Trophoblast cell (in vitro differentiated cells and primary cell): Measurements from ENCODE around the gene TPSAB1.
A peak's percentile ranks its signal among the peaks of the same experiment; 100 is the strongest.

Experiments used
- DNase-seq, 2 donors: peaks; one replicate each; pipeline ENCODE4 v3.0.0-alpha.2; 2016
- H2AFZ ChIP-seq: 2 replicates; pipeline ENCODE4 v1.6.1; 2013; ENCODE audit warnings: low read length, moderate library complexity, mild to moderate bottlenecking; ENCODE audit not compliant: insufficient read depth, poor library complexity
- H2AK5ac ChIP-seq: 2 replicates; pipeline ENCODE4 v1.6.1; 2013; ENCODE audit warnings: mild to moderate bottlenecking, low read length
- H2BK120ac ChIP-seq: 2 replicates; pipeline ENCODE4 v1.6.1; 2013; ENCODE audit warnings: low read length, mild to moderate bottlenecking, moderate library complexity; ENCODE audit not compliant: insufficient read depth, poor library complexity
- H2BK12ac ChIP-seq: 2 replicates; pipeline ENCODE4 v1.6.1; 2013; ENCODE audit warnings: mild to moderate bottlenecking, low read length, moderate library complexity
- H2BK5ac ChIP-seq: 2 replicates; pipeline ENCODE4 v1.6.1; 2013; ENCODE audit warnings: low read length, low read depth, moderate library complexity, mild to moderate bottlenecking; ENCODE audit not compliant: poor library complexity
- H3K14ac ChIP-seq: 2 replicates; pipeline ENCODE4 v1.6.1; 2013; ENCODE audit warnings: mild to moderate bottlenecking, low read length
- H3K18ac ChIP-seq: 2 replicates; pipeline ENCODE4 v1.6.1; 2013; ENCODE audit warnings: mild to moderate bottlenecking, low read length
- H3K23ac ChIP-seq: 2 replicates; pipeline ENCODE4 v1.6.1; 2013; ENCODE audit warnings: low read length
- H3K27ac ChIP-seq: 2 replicates; pipeline ENCODE4 v1.5.1; 2013; ENCODE audit warnings: low read depth, mild to moderate bottlenecking, inconsistent platforms, low read length, moderate library complexity
- H3K27me3 ChIP-seq: 2 replicates; pipeline ENCODE4 v1.6.1; 2013; ENCODE audit warnings: inconsistent platforms, mild to moderate bottlenecking, low read length, moderate library complexity; ENCODE audit not compliant: insufficient read depth
- H3K36me3 ChIP-seq, 2 experiments: 1 replicate in 1 of 2; 2 replicates in 1 of 2; pipeline ENCODE4 v1.6.1; 2013; ENCODE audit warnings: low read length in 2 of 2, mild to moderate bottlenecking in 2 of 2, moderate library complexity in 1 of 2; ENCODE audit not compliant: insufficient read depth in 2 of 2, control insufficient read depth in 1 of 2
- H3K4ac ChIP-seq: 2 replicates; pipeline ENCODE4 v1.6.1; 2013; ENCODE audit warnings: low read depth, mild to moderate bottlenecking, low read length, moderate library complexity
- H3K4me1 ChIP-seq, 2 experiments: 1 replicate in 1 of 2; 2 replicates in 1 of 2; pipeline ENCODE4 v1.6.1; 2013; ENCODE audit warnings: low read length in 2 of 2, mild to moderate bottlenecking in 2 of 2, moderate library complexity in 1 of 2; ENCODE audit not compliant: insufficient read depth in 2 of 2, control insufficient read depth in 1 of 2
- H3K4me2 ChIP-seq: 2 replicates; pipeline ENCODE4 v1.6.1; 2013; ENCODE audit warnings: inconsistent platforms, mild to moderate bottlenecking, low read length, moderate library complexity
- H3K4me3 ChIP-seq: 2 replicates; pipeline ENCODE4 v1.5.1; 2013; ENCODE audit warnings: mild to moderate bottlenecking, low read depth, low read length, inconsistent platforms
- H3K79me1 ChIP-seq: one replicate; pipeline ENCODE4 v1.6.1; 2013; ENCODE audit warnings: low read length
- H3K79me2 ChIP-seq: 2 replicates; pipeline ENCODE4 v1.6.1; 2013; ENCODE audit warnings: low read length, mild to moderate bottlenecking; ENCODE audit not compliant: control insufficient read depth, insufficient read depth, poor library complexity
- H3K9ac ChIP-seq: 2 replicates; pipeline ENCODE4 v1.6.1; 2013; ENCODE audit warnings: mild to moderate bottlenecking, low read length
- H3K9me3 ChIP-seq: 2 replicates; pipeline ENCODE4 v1.6.1; 2013; ENCODE audit warnings: low read depth, mild to moderate bottlenecking, control low read depth, inconsistent platforms, low read length; ENCODE audit not compliant: insufficient read depth
- H4K12ac ChIP-seq: 2 replicates; pipeline ENCODE4 v1.6.1; 2013; ENCODE audit warnings: low read depth, mild to moderate bottlenecking, low read length, moderate library complexity
- H4K8ac ChIP-seq: 2 replicates; pipeline ENCODE4 v1.6.1; 2013; ENCODE audit warnings: low read depth, mild to moderate bottlenecking, low read length, moderate library complexity
- H4K91ac ChIP-seq: one replicate; pipeline ENCODE4 v1.6.1; 2013; ENCODE audit warnings: low read depth, mild to moderate bottlenecking, low read length, moderate library complexity
- WGBS: extraction: QIAGEN DNeasy Blood & Tissue Kit; methylation state at CpG from one replicate; pipeline ENCODE4 v1.1.7; 2013; ENCODE audit warnings: missing lambda C conversion rate; ENCODE audit not compliant: insufficient read length, insufficient coverage; ENCODE audit errors: extremely low coverage; 5-methylcytosine and 5-hydroxymethylcytosine counted together

Gene TPSAB1

GRCh38 chr16:1258225-1258600 is 17.7 kb downstream of the TPSAB1 start:
- no CpG with 5 or more reads among the region's 12 CpGs for WGBS
- no peaks in the 10 kb centered on the region for H3K4me1 ChIP-seq
- H3K18ac ChIP-seq, result no peak overlapping the region
- H4K12ac ChIP-seq, result no peak overlapping the region
- no peak overlapping the region for H3K4me3 ChIP-seq
- H2BK5ac ChIP-seq, result no peak overlapping the region
- peaks cover 4% of the 10 kb centered on the region for H3K27me3 ChIP-seq
- H3K79me1 ChIP-seq, result no peaks in the 10 kb centered on the region
- no peak overlapping the region for H3K27ac ChIP-seq
- no peak overlapping the region for H3K14ac ChIP-seq
- H2AFZ ChIP-seq, result no peak overlapping the region
- H3K79me2 ChIP-seq, result no peaks in the 10 kb centered on the region
- DNase-seq, result peak in 1 of 2 donors; percentile 31
- H2AK5ac ChIP-seq, result no peak overlapping the region
- H4K91ac ChIP-seq, result no peak overlapping the region
- H3K36me3 ChIP-seq, result no peaks in the 10 kb centered on the region
- no peak overlapping the region for H4K8ac ChIP-seq
- peaks cover 2% of the 10 kb centered on the region for H3K9me3 ChIP-seq
- H3K4ac ChIP-seq, result no peak overlapping the region
- H3K9ac ChIP-seq, result no peak overlapping the region
- no peak overlapping the region for H2BK12ac ChIP-seq
- no peak overlapping the region for H2BK120ac ChIP-seq
- H3K23ac ChIP-seq, result no peak overlapping the region
- no peak overlapping the region for H3K4me2 ChIP-seq

- H2AFZ ChIP-seq, result no peak overlapping the region
- H3K36me3 ChIP-seq, result no peaks in the 10 kb centered on the region
- no peaks in the 10 kb centered on the region for H3K79me2 ChIP-seq
Observed at GRCh38 chr16:1258906-1259759, 18.6 kb downstream of the TPSAB1 start.

GRCh38 chr16:1259760-1260068 is 19.2 kb downstream of the TPSAB1 start:
- Histone ChIP-seq H3K18ac (no peak overlapping the region), H3K4me3 (no peak overlapping the region), H2BK5ac (no peak overlapping the region), H2BK12ac (no peak overlapping the region), H4K91ac (no peak overlapping the region), H3K27me3 (peaks cover 4% of the 10 kb centered on the region), H3K9me3 (peaks cover 9% of the 10 kb centered on the region), H4K12ac (no peak overlapping the region), H3K36me3 (no peaks in the 10 kb centered on the region), H3K4ac (no peak overlapping the region), H3K4me2 (no peak overlapping the region), H2AK5ac (no peak overlapping the region), H3K79me2 (no peaks in the 10 kb centered on the region), H2AFZ (no peak overlapping the region), H3K79me1 (no peaks in the 10 kb centered on the region), H4K8ac (no peak overlapping the region), H3K27ac (no peak overlapping the region), H3K23ac (no peak overlapping the region), H2BK120ac (no peak overlapping the region), H3K14ac (no peak overlapping the region), H3K9ac (no peak overlapping the region), H3K4me1 (no peaks in the 10 kb centered on the region)
- WGBS, result no CpG with 5 or more reads among the region's 11 CpGs
- no peak for DNase-seq

More at GRCh38 chr16:1258906-1259759, 18.6 kb downstream of the TPSAB1 start:
- no peak overlapping the region for H2BK5ac ChIP-seq
- WGBS, result no CpG with 5 or more reads among the region's 42 CpGs
- H3K27me3 ChIP-seq, result peaks cover 4% of the 10 kb centered on the region
- H3K14ac ChIP-seq, result no peak overlapping the region
- H2AK5ac ChIP-seq, result no peak overlapping the region
- H3K4me1 ChIP-seq, result no peaks in the 10 kb centered on the region
- H3K9ac ChIP-seq, result no peak overlapping the region
- H4K91ac ChIP-seq, result no peak overlapping the region
- H2BK12ac ChIP-seq, result no peak overlapping the region
- H3K4me3 ChIP-seq, result no peak overlapping the region
- H3K4me2 ChIP-seq, result no peak overlapping the region
- H4K8ac ChIP-seq, result no peak overlapping the region
- DNase-seq, result peak in 1 of 2 donors; percentile 9
- no peaks in the 10 kb centered on the region for H3K79me1 ChIP-seq
- peaks cover 3% of the 10 kb centered on the region for H3K9me3 ChIP-seq
- H3K27ac ChIP-seq, result no peak overlapping the region
- no peak overlapping the region for H3K18ac ChIP-seq
- no peak overlapping the region for H2BK120ac ChIP-seq
- no peak overlapping the region for H3K4ac ChIP-seq
- no peak overlapping the region for H4K12ac ChIP-seq
- H3K23ac ChIP-seq, result no peak overlapping the region

DNA sequence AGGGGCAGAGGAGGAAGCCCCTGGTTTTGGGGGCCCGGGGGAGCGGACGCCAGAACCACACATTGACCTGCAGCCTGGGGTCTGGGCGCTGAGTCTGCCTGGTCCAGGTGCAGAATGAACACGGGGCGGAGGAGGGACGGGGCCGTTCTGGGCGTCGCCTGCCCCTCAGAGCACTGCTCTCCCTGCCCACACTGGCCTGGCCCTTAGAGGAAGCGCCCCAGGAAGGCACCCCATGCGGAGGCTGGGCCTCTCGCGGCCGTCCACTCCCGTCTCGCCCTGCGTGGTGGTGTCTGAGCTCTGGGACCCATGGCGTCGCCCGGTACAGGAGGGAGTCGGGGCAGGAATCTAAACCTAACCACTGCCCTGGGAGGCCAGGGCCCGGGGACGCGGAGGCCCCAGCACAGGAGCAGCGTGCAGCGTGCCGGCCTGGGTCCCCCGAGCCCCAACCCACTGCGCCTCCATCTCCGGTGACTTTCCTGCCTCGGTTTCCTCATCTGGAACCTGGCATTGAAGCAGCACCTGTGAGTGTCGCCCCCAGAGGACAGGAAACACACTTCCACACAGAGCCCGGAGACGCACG is 19.7 kb downstream of the TPSAB1 start:
- no peak overlapping the region for H4K12ac ChIP-seq
- H2BK12ac ChIP-seq, result no peak overlapping the region
- H2BK120ac ChIP-seq, result no peak overlapping the region
- peaks cover 13% of the 10 kb centered on the region for H3K9me3 ChIP-seq
- no peaks in the 10 kb centered on the region for H3K79me1 ChIP-seq
- H4K91ac ChIP-seq, result no peak overlapping the region
- peaks cover 4% of the 10 kb centered on the region for H3K27me3 ChIP-seq
- no CpG with 5 or more reads among the region's 36 CpGs for WGBS
- no peak overlapping the region for H3K4me2 ChIP-seq
- no peaks in the 10 kb centered on the region for H3K79me2 ChIP-seq
- no peak overlapping the region for H3K9ac ChIP-seq
- DNase-seq, result no peak
- H3K18ac ChIP-seq, result no peak overlapping the region
- no peak overlapping the region for H4K8ac ChIP-seq
- H3K14ac ChIP-seq, result no peak overlapping the region
- H3K36me3 ChIP-seq, result no peaks in the 10 kb centered on the region
- H2AFZ ChIP-seq, result no peak overlapping the region
- no peak overlapping the region for H3K4me3 ChIP-seq
- H3K4me1 ChIP-seq, result no peaks in the 10 kb centered on the region
- no peak overlapping the region for H3K27ac ChIP-seq
- H3K23ac ChIP-seq, result no peak overlapping the region
- no peak overlapping the region for H2BK5ac ChIP-seq
- no peak overlapping the region for H2AK5ac ChIP-seq
- H3K4ac ChIP-seq, result no peak overlapping the region
